Fibroblast of skin of scalp (primary cell): ENCODE results near the gene GPC6.
"Not testable (repeated sequence)": the region's sequence is repeated elsewhere in the genome, so short reads cannot be mapped to it uniquely, and the experiment has no call there.

Experiments
- DNase-seq: peaks from one replicate; pipeline ENCODE4 v3.0.0-alpha.2; 2013

GPC6 gene

GRCh38 chr13:93446238-93446637, 219.6 kb downstream of the GPC6 start:
- DNase-seq, result no peak

- peak; percentile 47 for DNase-seq
Observed at GRCh38 chr13:93450191-93450621, 223.6 kb downstream of the GPC6 start.

GRCh38 chr13:93450761-93451160, 224.2 kb downstream of the GPC6 start:
- DNase-seq, result no peak

- DNase-seq, result not testable (repeated sequence)
Observed at GRCh38 chr13:93454676-93455235, 228.1 kb downstream of the GPC6 start.

- no peak for DNase-seq
Observed at GRCh38 chr13:93455861-93456260, 229.3 kb downstream of the GPC6 start.

GRCh38 chr13:93460005-93460404, 233.4 kb downstream of the GPC6 start:
- DNase-seq, result no peak

- DNase-seq, result no peak
Observed at GRCh38 chr13:93462151-93462550, 235.5 kb downstream of the GPC6 start.

- DNase-seq, result no peak
Observed at GRCh38 chr13:93466502-93467036, 240.0 kb downstream of the GPC6 start.

GRCh38 chr13:93467175-93467574, 240.6 kb downstream of the GPC6 start:
- peak; percentile 27 for DNase-seq

- DNase-seq, result no peak
Observed at GRCh38 chr13:93468433-93468832, 241.8 kb downstream of the GPC6 start.

- no peak for DNase-seq
Observed at GRCh38 chr13:93472296-93472695, 245.7 kb downstream of the GPC6 start.

- no peak for DNase-seq
Observed at GRCh38 chr13:93472814-93473296, 246.2 kb downstream of the GPC6 start.

GRCh38 chr13:93473441-93474270, 247.0 kb downstream of the GPC6 start:
- DNase-seq, result no peak

GRCh38 chr13:93476175-93476574, 249.6 kb downstream of the GPC6 start:
- peak; percentile 68 for DNase-seq

- peak; percentile 8 for DNase-seq
Observed at GRCh38 chr13:93477238-93477637, 250.6 kb downstream of the GPC6 start.

- DNase-seq, result no peak
Observed at GRCh38 chr13:93480553-93481106, 254.0 kb downstream of the GPC6 start.

GRCh38 chr13:93496117-93496516, 269.5 kb downstream of the GPC6 start:
- DNase-seq, result not testable (repeated sequence)

GRCh38 chr13:93496985-93497673, 270.5 kb downstream of the GPC6 start:
- peak; percentile 12 for DNase-seq

GRCh38 chr13:93499991-93500390, 273.4 kb downstream of the GPC6 start:
- DNase-seq, result no peak

GRCh38 chr13:93502071-93502470, 275.5 kb downstream of the GPC6 start:
- DNase-seq, result no peak

- no peak for DNase-seq
Observed at GRCh38 chr13:93502987-93503615, 276.5 kb downstream of the GPC6 start.
